Transverse colon (tissue), 3 donors: ENCODE results near the gene DMD.

Source experiments
- EP300 ChIP-seq: sonication (generic); formaldehyde crosslinking; IDR thresholded peaks from one replicate; pipeline ENCODE4 v1.6.1; 2017; ENCODE audit warnings: antibody characterized with exemption, low read depth
- POLR2A ChIP-seq: fragments of 450-650 bp; IDR thresholded peaks from one replicate; pipeline ENCODE4 v1.6.1; 2016; ENCODE audit warnings: antibody characterized with exemption, mild to moderate bottlenecking, moderate library complexity
- TF ChIP-seq, protein P1 (sequence below), 5 experiments: fragments of 200-600 bp in 3 of 5; fragments of 450-650 bp in 2 of 5; sonication (generic) in 3 of 5; IDR thresholded peaks; 1 replicate in 2 of 5; 2 replicates in 3 of 5; pipeline ENCODE4 v1.5.1; 2016 to 2017; ENCODE audit warnings: antibody characterized with exemption in 5 of 5, inconsistent platforms in 3 of 5, mild to moderate bottlenecking in 2 of 5, moderate library complexity in 1 of 5

DNA sequence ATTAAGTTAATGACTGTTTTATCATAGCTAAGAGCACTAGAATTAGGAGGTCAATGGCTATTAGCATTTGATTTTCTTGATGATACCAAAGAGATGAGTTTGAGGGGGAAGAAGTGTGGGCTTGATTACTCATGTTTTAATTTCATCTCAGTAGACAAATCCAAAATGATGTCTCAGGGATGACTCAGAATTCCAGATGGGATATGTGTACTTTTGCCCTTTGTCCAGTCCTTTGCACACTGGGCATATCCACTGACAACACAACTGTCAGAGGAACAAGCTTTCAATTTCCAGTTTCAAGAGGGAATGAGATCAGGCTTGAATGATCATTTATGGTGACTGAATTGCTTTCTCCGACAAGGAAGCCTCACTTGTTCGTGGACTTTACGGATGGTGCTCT is 1814.2 kb downstream of the DMD start:
- TF ChIP-seq, protein P1, sequence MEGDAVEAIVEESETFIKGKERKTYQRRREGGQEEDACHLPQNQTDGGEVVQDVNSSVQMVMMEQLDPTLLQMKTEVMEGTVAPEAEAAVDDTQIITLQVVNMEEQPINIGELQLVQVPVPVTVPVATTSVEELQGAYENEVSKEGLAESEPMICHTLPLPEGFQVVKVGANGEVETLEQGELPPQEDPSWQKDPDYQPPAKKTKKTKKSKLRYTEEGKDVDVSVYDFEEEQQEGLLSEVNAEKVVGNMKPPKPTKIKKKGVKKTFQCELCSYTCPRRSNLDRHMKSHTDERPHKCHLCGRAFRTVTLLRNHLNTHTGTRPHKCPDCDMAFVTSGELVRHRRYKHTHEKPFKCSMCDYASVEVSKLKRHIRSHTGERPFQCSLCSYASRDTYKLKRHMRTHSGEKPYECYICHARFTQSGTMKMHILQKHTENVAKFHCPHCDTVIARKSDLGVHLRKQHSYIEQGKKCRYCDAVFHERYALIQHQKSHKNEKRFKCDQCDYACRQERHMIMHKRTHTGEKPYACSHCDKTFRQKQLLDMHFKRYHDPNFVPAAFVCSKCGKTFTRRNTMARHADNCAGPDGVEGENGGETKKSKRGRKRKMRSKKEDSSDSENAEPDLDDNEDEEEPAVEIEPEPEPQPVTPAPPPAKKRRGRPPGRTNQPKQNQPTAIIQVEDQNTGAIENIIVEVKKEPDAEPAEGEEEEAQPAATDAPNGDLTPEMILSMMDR (IDR thresholded peaks at IDR 0.05): no peak
- TF ChIP-seq POLR2A: no peak
- no peak for TF ChIP-seq EP300
